Activated gamma-delta T cell treated with Interleukin-2 at 50 U/mL for 16 hours (primary cell): ENCODE data around the gene CMTM4.
"Not testable (repeated sequence)": the region's sequence is repeated elsewhere in the genome, so short reads cannot be mapped to it uniquely, and the experiment has no call there.

Experiments
- DNase-seq: peaks from one replicate; pipeline ENCODE4 v3.0.0-alpha.2; 2020

Gene CMTM4

GRCh38 chr16:66668777-66669444 lies 27.6 kb downstream of the CMTM4 start:
- no peak for DNase-seq

DNA sequence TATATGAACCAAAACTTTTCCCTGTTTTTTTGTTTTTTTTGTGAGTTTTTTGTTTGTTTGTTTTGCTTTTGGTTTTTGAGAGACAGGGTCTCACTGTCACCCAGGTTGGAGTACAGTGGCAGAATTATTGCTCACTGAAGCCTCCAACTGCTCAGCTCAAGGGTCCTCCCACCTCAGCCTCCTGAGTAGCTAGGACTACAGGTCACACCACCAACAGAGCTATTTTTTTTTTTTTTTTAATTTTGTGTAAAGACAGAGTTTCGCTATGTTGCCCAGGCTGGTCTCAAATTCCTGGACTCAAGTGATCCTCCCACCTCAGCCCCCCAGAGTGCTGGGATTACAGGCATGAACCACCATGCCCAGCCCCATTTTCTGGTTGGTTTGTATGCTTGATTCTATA lies 28.6 kb downstream of the CMTM4 start:
- no peak for DNase-seq

GRCh38 chr16:66662445-66663194 lies 33.9 kb downstream of the CMTM4 start:
- no peak for DNase-seq

GRCh38 chr16:66661671-66662346 lies 34.7 kb downstream of the CMTM4 start:
- DNase-seq: not testable (repeated sequence)

- no peak for DNase-seq
Measured at GRCh38 chr16:66661210-66661560, 35.4 kb downstream of the CMTM4 start.

DNA sequence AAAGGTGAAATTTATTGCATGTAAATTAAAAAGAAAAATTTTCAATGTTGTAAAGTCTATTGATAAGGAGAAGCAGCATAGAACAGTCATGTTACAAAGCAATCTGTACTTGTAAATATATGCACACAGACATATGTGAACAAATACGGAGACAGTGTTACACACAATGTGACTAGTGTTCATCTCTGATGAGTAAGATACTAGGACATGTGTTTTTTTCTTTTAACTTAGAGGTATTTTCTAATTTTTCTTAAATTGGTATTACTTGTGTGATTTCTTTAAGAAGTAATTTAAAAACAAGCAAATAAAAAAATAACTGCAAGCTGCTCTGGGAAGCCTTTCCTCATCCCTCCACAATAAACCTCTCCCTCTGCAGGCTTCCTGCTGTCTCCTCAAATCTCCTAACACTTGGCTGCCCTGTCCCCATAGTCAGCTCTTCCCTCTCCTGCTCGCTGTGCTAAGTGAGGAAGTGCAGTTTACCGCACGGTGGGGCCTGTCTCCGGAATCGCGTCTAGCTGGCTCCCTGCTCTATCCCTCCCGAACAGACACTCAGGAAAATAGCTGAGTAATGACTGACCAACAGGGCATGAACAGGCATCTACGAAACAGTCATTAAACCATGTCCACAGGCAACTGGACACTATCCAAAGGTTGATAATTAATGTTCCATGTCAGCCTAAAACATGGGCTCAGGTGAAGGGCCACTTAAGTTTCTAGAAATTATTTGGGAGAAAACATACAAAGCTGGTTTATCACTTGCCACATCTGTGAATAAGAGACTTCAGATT lies 35.9 kb downstream of the CMTM4 start:
- no peak for DNase-seq

DNA sequence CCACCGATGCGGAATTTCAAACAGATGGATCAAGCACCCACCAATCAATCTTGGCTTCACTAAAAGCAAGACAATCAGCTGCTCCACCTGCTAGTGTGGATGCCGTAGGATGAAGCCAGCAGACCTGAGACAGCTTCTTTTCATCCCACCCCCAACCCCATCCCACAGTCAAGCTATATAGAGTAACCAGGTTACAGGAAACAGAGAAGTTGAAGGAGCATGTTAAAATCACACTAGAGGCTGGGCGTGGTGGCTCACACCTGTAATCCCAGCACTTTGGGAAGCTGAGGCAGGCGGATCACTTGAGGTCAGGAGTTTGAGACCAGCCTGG lies 37.7 kb downstream of the CMTM4 start:
- DNase-seq: no peak

DNA sequence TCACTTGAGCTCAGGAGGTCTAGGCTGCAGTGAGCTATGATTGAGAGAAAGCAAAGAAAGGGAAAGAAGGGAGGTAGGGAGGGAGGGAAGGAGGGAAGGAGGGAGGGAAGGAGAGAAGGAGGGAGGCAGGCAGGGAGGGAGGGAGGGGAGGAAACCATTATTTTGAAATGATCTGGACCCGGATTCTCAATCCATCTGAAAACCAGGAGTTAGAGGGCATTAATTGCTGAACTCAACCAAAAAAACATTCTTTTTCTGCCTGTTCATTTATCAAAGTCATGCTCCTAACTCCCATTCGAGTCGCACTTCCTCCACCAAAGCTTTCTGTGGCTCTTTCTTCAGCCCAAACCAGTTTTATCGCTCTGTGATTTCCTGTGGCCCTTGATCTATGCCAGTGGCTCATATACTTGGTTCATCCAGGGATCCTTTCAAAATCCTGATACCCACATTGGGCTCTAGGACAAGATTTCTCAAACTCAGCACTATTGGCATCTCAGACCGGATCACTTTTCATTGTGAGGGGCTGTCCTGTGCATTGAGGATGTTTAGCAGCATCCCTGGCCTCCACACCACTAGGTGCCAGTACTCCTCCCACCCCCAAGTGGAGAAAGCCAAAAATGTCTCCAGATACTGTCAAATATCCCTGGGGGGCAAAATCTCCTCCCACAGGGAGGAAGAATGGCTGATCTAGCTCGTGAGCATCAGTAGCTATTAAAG lies 38.2 kb downstream of the CMTM4 start:
- no peak for DNase-seq

DNA sequence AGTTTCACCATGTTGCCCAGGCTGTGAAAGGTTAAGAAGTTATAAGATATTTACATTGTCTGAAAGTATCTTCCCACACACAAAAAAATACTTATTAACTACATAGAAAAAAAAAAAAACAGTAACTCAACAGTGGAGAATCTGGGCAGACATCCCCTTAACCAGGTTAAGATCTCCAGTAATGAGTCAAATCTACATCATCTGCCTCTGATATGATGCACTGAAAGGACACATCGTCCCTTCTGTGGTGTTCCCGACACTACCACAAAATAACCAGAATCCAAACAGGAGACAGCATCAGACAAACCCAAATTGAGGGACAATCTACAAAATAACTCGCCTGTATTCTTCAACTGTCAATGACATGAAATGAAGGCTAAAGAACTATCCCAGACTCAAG lies 40.0 kb downstream of the CMTM4 start:
- DNase-seq: no peak

GRCh38 chr16:66653581-66654350 lies 42.8 kb downstream of the CMTM4 start:
- DNase-seq: no peak

- DNase-seq: no peak
Measured at GRCh38 chr16:66652661-66653360, 43.7 kb downstream of the CMTM4 start.

DNA sequence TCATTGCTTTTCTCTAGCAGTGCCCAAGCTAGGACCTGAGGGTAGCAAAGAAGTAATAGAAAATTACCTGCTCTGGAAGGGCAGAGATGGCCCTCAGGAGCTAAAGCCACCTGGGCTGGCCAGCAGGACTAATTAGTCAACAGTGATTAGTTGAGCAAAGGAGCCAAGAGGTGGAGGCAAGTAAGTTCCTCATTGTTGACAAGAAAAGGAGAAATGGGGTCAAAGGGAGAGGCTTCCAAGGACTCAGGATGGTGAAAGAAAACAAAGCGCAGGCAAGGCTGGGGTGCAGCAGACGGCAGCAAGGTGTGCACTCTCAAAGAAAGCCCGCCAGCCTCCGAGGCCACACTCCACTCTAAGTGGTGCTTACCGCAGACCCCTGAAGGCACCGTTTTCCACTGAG lies 44.6 kb downstream of the CMTM4 start:
- DNase-seq: no peak

- DNase-seq: no peak
Measured at GRCh38 chr16:66651474-66651765, 45.1 kb downstream of the CMTM4 start.

- DNase-seq: peak; percentile 80
Measured at GRCh38 chr16:66650707-66651473, 45.7 kb downstream of the CMTM4 start.

GRCh38 chr16:66649636-66650205 lies 46.8 kb downstream of the CMTM4 start:
- no peak for DNase-seq

DNA sequence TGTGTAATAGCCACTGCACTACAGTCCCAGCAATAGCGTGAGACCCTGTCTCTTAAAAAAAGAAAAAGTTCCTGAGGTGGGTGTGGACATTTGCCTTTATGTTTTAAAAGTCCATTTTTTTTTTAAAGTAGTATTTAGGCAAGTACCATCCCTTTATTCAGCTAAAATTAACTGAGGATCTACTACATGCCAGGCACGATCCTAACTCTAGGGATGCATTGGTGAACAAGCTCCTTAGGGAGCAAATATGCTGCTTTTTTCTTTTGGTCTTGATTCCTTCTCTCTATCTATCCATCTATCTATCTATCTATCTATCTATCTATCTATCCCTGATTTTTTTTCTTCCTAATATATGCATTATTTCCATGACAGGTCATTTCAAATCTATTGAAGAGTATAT lies 47.4 kb downstream of the CMTM4 start:
- DNase-seq: no peak

- DNase-seq: no peak
Measured at GRCh38 chr16:66647866-66648265, 48.7 kb downstream of the CMTM4 start.

DNA sequence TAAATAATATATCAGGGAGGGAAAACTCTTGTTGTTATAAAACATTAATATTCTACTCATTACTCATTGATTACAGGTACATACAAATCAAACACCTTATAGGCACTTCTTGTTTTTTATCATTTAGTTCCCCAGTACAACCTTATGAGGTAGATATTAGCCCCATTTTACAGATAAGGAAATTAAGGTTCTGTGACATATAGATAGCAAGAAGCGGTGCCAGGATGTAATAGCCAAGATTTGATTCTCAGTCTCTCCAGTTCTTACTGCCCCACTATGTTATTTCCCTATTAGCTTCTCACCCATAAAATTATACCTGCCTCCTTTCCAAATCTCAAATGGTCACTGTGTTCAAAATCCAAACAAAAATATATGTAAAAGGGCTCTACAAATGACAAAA lies 55.2 kb downstream of the CMTM4 start:
- DNase-seq: no peak

DNA sequence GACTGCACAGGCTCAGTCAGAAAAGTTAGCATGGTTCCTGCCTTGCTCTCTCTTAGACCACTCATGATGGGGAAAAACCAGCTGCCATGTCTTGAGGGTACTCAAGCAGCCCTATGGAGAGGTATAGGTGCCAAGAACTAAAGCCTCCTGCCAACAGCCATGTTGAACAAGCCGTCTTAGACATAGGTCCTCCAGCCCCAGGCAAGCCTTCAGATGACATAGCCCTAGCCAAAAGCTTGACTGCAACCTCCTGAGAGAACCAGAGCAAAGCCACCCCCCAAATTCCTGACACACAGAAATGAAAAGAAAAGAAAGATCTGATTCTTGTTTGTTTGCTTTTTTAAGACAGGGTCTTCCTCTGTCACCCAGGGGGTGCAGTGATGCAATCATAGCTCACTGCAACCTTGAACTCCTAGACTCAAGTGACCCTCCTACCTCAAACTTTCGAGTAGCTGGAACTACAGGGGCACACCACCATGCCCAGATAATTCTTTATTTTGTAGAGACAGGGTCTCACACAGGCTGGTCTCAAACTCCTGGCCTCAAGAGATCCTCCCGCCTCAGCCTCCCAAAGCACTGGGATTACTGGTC lies 55.7 kb downstream of the CMTM4 start:
- DNase-seq: no peak
